ENCODE data around the gene GALNT4. TPM values are rescaled to one million over a fixed set of nuclear protein-coding genes. Genes with fewer than 3 reads are reported as not detected.

The GALNT4 gene
- total RNA-seq, 1 donor from 2014 or later: 27.9 TPM

DNA sequence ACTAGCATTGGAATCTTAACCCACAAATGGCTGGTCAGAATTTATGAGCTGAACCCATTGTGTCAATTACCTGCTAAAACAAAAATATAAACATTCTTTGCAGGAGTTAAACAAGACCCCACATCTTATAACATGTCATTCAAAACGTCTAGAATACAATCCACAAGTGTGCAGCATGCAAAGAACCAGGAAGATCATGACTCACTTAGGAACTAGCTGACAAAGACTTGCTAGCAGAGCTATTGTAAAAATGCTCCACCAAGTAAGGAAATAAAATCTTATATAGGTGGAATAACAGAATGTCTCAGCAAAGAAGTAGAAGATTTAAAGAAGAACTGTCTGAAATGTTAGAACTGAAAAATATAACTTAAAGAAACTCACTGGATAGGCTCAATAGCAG is 27.8 kb upstream of the GALNT4 start:
- no peak for DNase-seq (ENCODE audit: low spot score, unreplicated experiment)
- TF ChIP-seq, protein P1, sequence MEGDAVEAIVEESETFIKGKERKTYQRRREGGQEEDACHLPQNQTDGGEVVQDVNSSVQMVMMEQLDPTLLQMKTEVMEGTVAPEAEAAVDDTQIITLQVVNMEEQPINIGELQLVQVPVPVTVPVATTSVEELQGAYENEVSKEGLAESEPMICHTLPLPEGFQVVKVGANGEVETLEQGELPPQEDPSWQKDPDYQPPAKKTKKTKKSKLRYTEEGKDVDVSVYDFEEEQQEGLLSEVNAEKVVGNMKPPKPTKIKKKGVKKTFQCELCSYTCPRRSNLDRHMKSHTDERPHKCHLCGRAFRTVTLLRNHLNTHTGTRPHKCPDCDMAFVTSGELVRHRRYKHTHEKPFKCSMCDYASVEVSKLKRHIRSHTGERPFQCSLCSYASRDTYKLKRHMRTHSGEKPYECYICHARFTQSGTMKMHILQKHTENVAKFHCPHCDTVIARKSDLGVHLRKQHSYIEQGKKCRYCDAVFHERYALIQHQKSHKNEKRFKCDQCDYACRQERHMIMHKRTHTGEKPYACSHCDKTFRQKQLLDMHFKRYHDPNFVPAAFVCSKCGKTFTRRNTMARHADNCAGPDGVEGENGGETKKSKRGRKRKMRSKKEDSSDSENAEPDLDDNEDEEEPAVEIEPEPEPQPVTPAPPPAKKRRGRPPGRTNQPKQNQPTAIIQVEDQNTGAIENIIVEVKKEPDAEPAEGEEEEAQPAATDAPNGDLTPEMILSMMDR (IDR thresholded peaks at IDR 0.05; ENCODE audit: unreplicated experiment): no peak
- Mint-ChIP-seq H3K36me3 (ENCODE audit: insufficient read depth) (peaks cover 7% of the 10 kb centered on the region), H3K27me3 (no peaks in the 10 kb centered on the region), H3K4me3 (ENCODE audit: low read depth) (no peak overlapping the region), H3K9me3 (ENCODE audit: low read depth) (peaks cover 10% of the 10 kb centered on the region), H3K4me1 (ENCODE audit: low read depth) (no peaks in the 10 kb centered on the region), H3K27ac (no peak overlapping the region)

DNA sequence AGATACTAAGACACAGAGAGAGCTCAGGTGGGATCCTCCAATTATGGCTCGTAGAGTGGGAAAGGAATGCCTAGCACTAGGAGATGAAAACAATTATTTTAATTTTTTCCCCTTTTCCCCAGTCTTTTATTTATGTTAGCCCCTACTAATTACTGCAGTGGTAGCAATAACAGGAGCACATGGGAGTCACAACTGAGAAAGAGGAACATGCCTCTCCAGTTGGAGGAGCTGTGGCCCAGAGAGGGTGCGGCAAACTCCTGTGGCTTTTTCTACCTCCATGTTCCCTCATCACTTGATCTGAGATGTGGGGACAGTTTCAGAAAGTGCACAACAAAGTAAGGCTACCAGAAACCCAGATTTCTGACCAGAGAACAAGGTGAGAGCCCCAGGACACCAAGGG is 27.2 kb upstream of the GALNT4 start:
- H3K9me3 Mint-ChIP-seq (ENCODE audit: low read depth): peaks cover 10% of the 10 kb centered on the region
- H3K27me3 Mint-ChIP-seq: no peaks in the 10 kb centered on the region
- TF ChIP-seq, protein P1 (IDR thresholded peaks at IDR 0.05; ENCODE audit: unreplicated experiment): no peak
- no peak for DNase-seq (ENCODE audit: low spot score, unreplicated experiment)
- H3K36me3 Mint-ChIP-seq (ENCODE audit: insufficient read depth): peaks cover 7% of the 10 kb centered on the region
- H3K4me1 Mint-ChIP-seq (ENCODE audit: low read depth): no peaks in the 10 kb centered on the region
- H3K27ac Mint-ChIP-seq: no peak overlapping the region
- no peak overlapping the region for H3K4me3 Mint-ChIP-seq (ENCODE audit: low read depth)

DNA sequence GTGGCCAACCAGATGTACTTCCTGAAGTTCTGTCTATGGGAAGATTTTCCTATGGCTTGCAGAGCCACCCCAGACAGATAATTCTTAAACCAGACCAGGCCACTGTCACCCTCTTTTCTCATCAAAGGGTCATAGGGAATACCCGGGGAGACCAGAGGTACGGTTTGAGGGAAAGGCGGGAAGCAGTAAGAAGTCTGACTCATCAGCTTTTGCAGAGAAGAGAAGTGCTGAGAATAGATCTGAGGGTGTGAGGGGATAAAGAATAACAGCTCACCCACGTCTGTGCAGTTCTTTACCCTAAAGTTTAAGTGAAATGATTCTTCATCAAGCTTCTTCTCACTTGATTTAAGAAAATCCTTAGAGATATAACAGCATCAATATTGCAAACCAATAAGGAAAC is 22.5 kb upstream of the GALNT4 start:
- H3K9me3 Mint-ChIP-seq (ENCODE audit: low read depth): no peaks in the 10 kb centered on the region
- no peaks in the 10 kb centered on the region for H3K36me3 Mint-ChIP-seq (ENCODE audit: insufficient read depth)
- DNase-seq (ENCODE audit: low spot score, unreplicated experiment): no peak
- no peak overlapping the region for H3K27ac Mint-ChIP-seq
- H3K4me1 Mint-ChIP-seq (ENCODE audit: low read depth): peaks cover 11% of the 10 kb centered on the region
- H3K4me3 Mint-ChIP-seq (ENCODE audit: low read depth): no peak overlapping the region
- TF ChIP-seq, protein P1 (IDR thresholded peaks at IDR 0.05; ENCODE audit: unreplicated experiment): no peak
- H3K27me3 Mint-ChIP-seq: no peaks in the 10 kb centered on the region

DNA sequence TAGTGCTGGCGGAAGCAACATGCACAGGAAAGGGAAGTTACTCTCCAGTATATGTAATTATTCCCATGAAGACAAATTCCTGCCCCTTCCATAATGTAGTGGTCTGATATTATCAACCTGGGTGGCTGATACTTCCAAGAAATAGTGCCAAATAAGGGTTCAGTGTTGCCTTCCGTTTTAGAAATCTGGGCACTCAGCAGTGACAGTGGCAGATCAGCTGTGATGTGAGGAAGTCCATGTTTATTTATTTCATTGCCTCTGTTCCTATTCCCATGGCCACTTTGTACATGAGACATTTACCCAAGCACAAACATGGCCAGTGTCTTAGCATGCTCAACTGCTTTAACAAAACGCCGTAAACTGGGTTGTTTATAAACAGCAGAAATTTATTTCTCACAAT is 21.6 kb upstream of the GALNT4 start:
- no peaks in the 10 kb centered on the region for H3K9me3 Mint-ChIP-seq (ENCODE audit: low read depth)
- no peak for DNase-seq (ENCODE audit: low spot score, unreplicated experiment)
- no peak overlapping the region for H3K4me3 Mint-ChIP-seq (ENCODE audit: low read depth)
- H3K27me3 Mint-ChIP-seq: no peaks in the 10 kb centered on the region
- peaks cover 11% of the 10 kb centered on the region for H3K4me1 Mint-ChIP-seq (ENCODE audit: low read depth)
- no peak overlapping the region for H3K27ac Mint-ChIP-seq
- TF ChIP-seq, protein P1 (IDR thresholded peaks at IDR 0.05; ENCODE audit: unreplicated experiment): no peak
- H3K36me3 Mint-ChIP-seq (ENCODE audit: insufficient read depth): no peaks in the 10 kb centered on the region

DNA sequence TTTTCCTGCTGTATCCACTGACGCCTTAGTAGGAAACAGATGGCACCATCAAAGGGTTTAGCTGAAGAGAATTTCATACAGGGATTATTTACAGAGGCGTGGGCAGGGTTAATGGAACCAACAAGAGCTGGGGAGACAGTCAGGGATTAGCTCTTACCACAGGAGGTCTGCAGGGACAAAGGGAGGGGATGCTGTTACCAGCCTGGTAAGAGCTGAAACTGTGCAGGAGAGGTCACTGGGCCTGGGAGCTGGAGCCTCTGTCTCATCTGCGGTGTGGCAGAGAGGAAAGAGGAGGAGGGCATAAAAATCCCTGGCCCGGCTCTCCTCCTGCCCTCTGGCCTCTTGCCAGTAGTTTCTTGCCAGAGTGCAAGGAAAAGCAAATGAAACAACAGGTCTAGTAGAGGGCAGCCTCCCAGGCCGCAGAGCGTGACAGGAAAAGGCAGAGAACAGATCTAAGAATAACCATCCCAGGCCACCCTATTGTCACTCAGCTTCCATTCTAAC is 20.1 kb upstream of the GALNT4 start:
- Mint-ChIP-seq H3K27ac (no peak overlapping the region), H3K9me3 (ENCODE audit: low read depth) (no peaks in the 10 kb centered on the region), H3K4me1 (ENCODE audit: low read depth) (peaks cover 17% of the 10 kb centered on the region), H3K4me3 (ENCODE audit: low read depth) (no peak overlapping the region), H3K36me3 (ENCODE audit: insufficient read depth) (no peaks in the 10 kb centered on the region), H3K27me3 (no peaks in the 10 kb centered on the region)
- TF ChIP-seq, protein P1 (IDR thresholded peaks at IDR 0.05; ENCODE audit: unreplicated experiment): no peak
- no peak for DNase-seq (ENCODE audit: low spot score, unreplicated experiment)

Measured in progenitor cell of endocrine pancreas (in vitro differentiated cells).